ENCODE data around the gene SNX25. TPM values are rescaled to one million over a fixed set of nuclear protein-coding genes. Genes with fewer than 3 reads are reported as not detected.

The SNX25 gene
- total and polyA plus RNA-seq, 10 of the 15 experiments (the other 5 are each of a cell fraction or from before 2014, with no cell fraction given), result 11.2 to 117 (median 62.8) TPM

GRCh38 chr4:185309770-185310169, 100.4 kb downstream of the SNX25 start (continued):
- TF ChIP-seq PML (IDR thresholded peaks at IDR 0.05; ENCODE audit: low read length) (no peak), RFX5 (IDR thresholded peaks at IDR 0.05; ENCODE audit: low read depth, low read length) (no peak), SMAD5 (IDR thresholded peaks at IDR 0.05; ENCODE audit: low read depth) (no peak; the same call in 1 of the 2 replicates), HCFC1 (IDR thresholded peaks at IDR 0.05; ENCODE audit: low read length) (no peak), E4F1 (IDR thresholded peaks at IDR 0.05; ENCODE audit: borderline replicate concordance, partially characterized antibody) (no peak), NRF1 (conservative IDR thresholded peaks at IDR 0.05; ENCODE audit: low read depth, low read length) (no peak), PRDM15 (CRISPR knock-in tag; IDR thresholded peaks at IDR 0.05) (0 out of 2 replicates have a peak, but pooled peaks have one; percentile 40), CHD2 (IDR thresholded peaks at IDR 0.05; ENCODE audit: borderline replicate concordance, low read depth, low read length) (peak; percentile 77; the same call in 1 of the 2 replicates), SREBF1 (IDR thresholded peaks at IDR 0.05; ENCODE audit: low read length) (no peak), PAX5 (IDR thresholded peaks at IDR 0.05; ENCODE audit: borderline replicate concordance, low read depth, low read length) (peak; percentile 66; the same call in 1 of the 2 replicates), ZZZ3 (IDR thresholded peaks at IDR 0.05; ENCODE audit: control insufficient read depth, insufficient read length, low read depth) (no peak), IKZF1 (conservative IDR thresholded peaks at IDR 0.05) (peak; percentile 64), PAX8 (IDR thresholded peaks at IDR 0.05) (no peak), MYB (IDR thresholded peaks at IDR 0.05; ENCODE audit: borderline replicate concordance, low read depth, low read length) (peak; percentile 96), HDGF (IDR thresholded peaks at IDR 0.05) (no peak), CHD4 (IDR thresholded peaks at IDR 0.05) (no peak), FOS (IDR thresholded peaks at IDR 0.05; ENCODE audit: borderline replicate concordance, extremely low read depth, insufficient read length) (no peak), EZH2 (IDR thresholded peaks at IDR 0.05; ENCODE audit: borderline replicate concordance, control insufficient read depth, low read depth, low read length) (no peak), E2F8 (IDR thresholded peaks at IDR 0.05; ENCODE audit: low read depth, partially characterized antibody) (peak; percentile 18), BMI1 (IDR thresholded peaks at IDR 0.05; ENCODE audit: borderline replicate concordance) (no peak), EP300 (IDR thresholded peaks at IDR 0.05; ENCODE audit: borderline replicate concordance in 1 of 2, control insufficient read depth in 1 of 2, low read depth in 2 of 2, low read length in 2 of 2) (peak; percentile 93 to 97), SMC3 (IDR thresholded peaks at IDR 0.05; ENCODE audit: borderline replicate concordance, low read length) (peak; percentile 19; the same call in 1 of the 2 replicates), MEF2B (IDR thresholded peaks at IDR 0.05; ENCODE audit: partially characterized antibody, poor library complexity, severe bottlenecking) (peak; percentile 74)
